HG02885 (cell line): ENCODE data around the gene TSPAN9.

Source experiments
- ATAC-seq: cut with Tn5 transposase; IDR thresholded peaks from one replicate; pipeline ENCODE4 v1.9.1; 2021; ENCODE audit warnings: mild to moderate bottlenecking; ENCODE audit not compliant: unreplicated experiment, poor library complexity

TSPAN9 gene

GRCh38 chr12:3216726-3217682, 139.8 kb downstream of the TSPAN9 start:
- no peak for ATAC-seq

- ATAC-seq: no peak
These were observed 140.5 kb downstream of the TSPAN9 start for GRCh38 chr12:3217683-3218079.

- ATAC-seq: no peak
These were observed 141.3 kb downstream of the TSPAN9 start for GRCh38 chr12:3218228-3219171.

- no peak for ATAC-seq
These were observed 142.1 kb downstream of the TSPAN9 start for GRCh38 chr12:3219233-3219632.

- ATAC-seq: no peak
These were observed 143.5 kb downstream of the TSPAN9 start for GRCh38 chr12:3220382-3221321.

- no peak for ATAC-seq
These were observed 145.1 kb downstream of the TSPAN9 start for GRCh38 chr12:3222306-3222705.

- no peak for ATAC-seq
These were observed 145.8 kb downstream of the TSPAN9 start for GRCh38 chr12:3222979-3223378.

- ATAC-seq: no peak
These were observed 146.7 kb downstream of the TSPAN9 start for GRCh38 chr12:3223601-3224529.

GRCh38 chr12:3224530-3224903, 147.3 kb downstream of the TSPAN9 start:
- no peak for ATAC-seq

- ATAC-seq: no peak
These were observed 148.1 kb downstream of the TSPAN9 start for GRCh38 chr12:3225154-3225795.

GRCh38 chr12:3225796-3226180, 148.6 kb downstream of the TSPAN9 start:
- ATAC-seq: no peak

GRCh38 chr12:3226264-3226663, 149.1 kb downstream of the TSPAN9 start:
- ATAC-seq: no peak

GRCh38 chr12:3227076-3227975, 150.1 kb downstream of the TSPAN9 start:
- no peak for ATAC-seq

GRCh38 chr12:3228552-3228951, 151.4 kb downstream of the TSPAN9 start:
- no peak for ATAC-seq

GRCh38 chr12:3229577-3229976, 152.4 kb downstream of the TSPAN9 start:
- no peak for ATAC-seq

GRCh38 chr12:3230758-3231375, 153.7 kb downstream of the TSPAN9 start:
- ATAC-seq: no peak

GRCh38 chr12:3231399-3231876, 154.3 kb downstream of the TSPAN9 start:
- no peak for ATAC-seq
